ENCODE results near the gene ADAM19. TPM values are rescaled to one million over a fixed set of nuclear protein-coding genes. Genes with fewer than 3 reads are reported as not detected.

Gene ADAM19
- total RNA-seq, result 22.4 and 25.4 TPM in 2 replicates

GRCh38 chr5:157575381-157576020 lies at the start of gene ADAM19:
ADAM19 (minus strand) TSS chr5:157575775; CDS start chr5:157575696, 79 bp downstream.

GRCh38 chr5:157459715-157460599 lies 115.6 kb downstream of the ADAM19 start, which contains the start of gene NIPAL4:
NIPAL4 (plus strand) TSS chr5:157460213; CDS start chr5:157460321, 108 bp downstream.

Other genes starting within 250 kb of the ADAM19 start
- not detected in 2 replicates for gene NIPAL4, start 115.6 kb downstream of the ADAM19 start, total RNA-seq
- not detected in 2 replicates for gene SOX30, start 76.7 kb upstream of the ADAM19 start, total RNA-seq
- gene C5orf52, start 95.8 kb upstream of the ADAM19 start, total RNA-seq, result not detected in 2 replicates
- 4.8 and 11.8 TPM in 2 replicates for gene THG1L, start 155.6 kb upstream of the ADAM19 start, total RNA-seq
- 6.0 and 7.6 TPM in 2 replicates for gene LSM11, start 167.9 kb upstream of the ADAM19 start, total RNA-seq